PC-9 (cell line): ENCODE data around the gene XYLB. TPM values are rescaled to one million over a fixed set of nuclear protein-coding genes. Genes with fewer than 3 reads are reported as not detected.

Source experiments
- BruUV-seq: library from RNA; stranded (reverse); fragments of 400-500 nt; replicated peaks from 2 replicates; lab custom pipeline; 2021; lab: Mats Ljungman, UMichigan
- CTCF ChIA-PET: fragments of 300-600 bp; sonication (Branson Sonifier 250); formaldehyde crosslinking; loops from one replicate; lab custom pipeline; 2022; ENCODE audit warnings: antibody characterized with exemption; lab: Charles Lee
- POLR2A ChIA-PET: fragments of 300-600 bp; sonication (Branson Sonifier 250); formaldehyde crosslinking; loops from one replicate; lab custom pipeline; 2022; ENCODE audit warnings: antibody characterized with exemption; ENCODE audit not compliant: unreplicated experiment; lab: Charles Lee
- DNase-seq, 2 experiments: peaks; one replicate each; pipeline versions ENCODE4 v3.0.0 to v3.0.0-alpha.2; 2015 to 2022; ENCODE audit warnings: mixed read lengths in 1 of 2
- H2AFZ ChIP-seq: fragments of 200-600 bp; sonication (generic); 2 replicates; pipeline ENCODE4 v1.8.1; 2017; ENCODE audit warnings: antibody characterized with exemption
- H3F3A ChIP-seq: fragments of 200-600 bp; sonication (generic); 2 replicates; pipeline ENCODE4 v1.8.1; 2017; ENCODE audit warnings: antibody characterized with exemption, mild to moderate bottlenecking, low read depth; ENCODE audit not compliant: insufficient read depth
- H3K27ac ChIP-seq: fragments of 200-600 bp; sonication (generic); 2 replicates; pipeline ENCODE4 v1.6.1; 2016; ENCODE audit warnings: mixed run types
- H3K27me3 ChIP-seq: fragments of 200-600 bp; sonication (generic); 2 replicates; pipeline ENCODE4 v1.6.1; 2016; ENCODE audit warnings: low read depth, mixed run types; ENCODE audit not compliant: insufficient read depth
- H3K36me3 ChIP-seq: fragments of 200-600 bp; sonication (generic); 2 replicates; pipeline ENCODE4 v1.6.1; 2016; ENCODE audit warnings: low read depth, mixed run types
- H3K4me1 ChIP-seq: fragments of 200-600 bp; sonication (generic); replicated peaks from 2 replicates; pipeline ENCODE4 v1.6.1; 2016; ENCODE audit warnings: mixed run types; ENCODE audit not compliant: insufficient read depth
- H3K4me2 ChIP-seq: fragments of 200-600 bp; sonication (generic); 2 replicates; pipeline ENCODE4 v1.6.1; 2017; ENCODE audit warnings: mixed run types
- H3K4me3 ChIP-seq: fragments of 200-600 bp; sonication (generic); 2 replicates; pipeline ENCODE4 v1.6.1; 2016; ENCODE audit warnings: mixed run types
- H3K79me2 ChIP-seq: fragments of 200-600 bp; sonication (generic); 2 replicates; pipeline ENCODE4 v1.6.1; 2017; ENCODE audit warnings: low read depth, mixed run types
- H3K9me2 ChIP-seq: fragments of 200-600 bp; sonication (generic); 2 replicates; pipeline ENCODE4 v1.8.1; 2017; ENCODE audit warnings: mild to moderate bottlenecking; ENCODE audit not compliant: insufficient read depth
- H3K9me3 ChIP-seq: fragments of 200-600 bp; sonication (generic); 2 replicates; pipeline ENCODE4 v1.8.1; 2016; ENCODE audit warnings: low read depth; ENCODE audit not compliant: insufficient read depth
- H4K20me1 ChIP-seq: fragments of 200-600 bp; sonication (generic); 2 replicates; pipeline ENCODE4 v1.8.1; 2017; ENCODE audit not compliant: insufficient read depth
- CTCF ChIP-seq: fragments of 200-600 bp; sonication (generic); conservative IDR thresholded peaks from 2 replicates; pipeline ENCODE4 v1.6.1; 2017; ENCODE audit warnings: mixed run types, antibody characterized with exemption, mild to moderate bottlenecking, moderate library complexity
- EZH2 ChIP-seq: fragments of 200-600 bp; sonication (generic); IDR thresholded peaks from 2 replicates; pipeline ENCODE4 v1.8.0; 2017; ENCODE audit warnings: antibody characterized with exemption, low read depth
- intact Hi-C: fragments of 100-400 bp; cut with micrococcal nuclease; formaldehyde crosslinking; loops from one replicate; pipeline ENCODE4 v1.10.0; 2022; ENCODE audit not compliant: unreplicated experiment
- total RNA-seq: library from RNA; stranded (reverse); gene quantifications from 2 replicates; pipeline ENCODE4 v1.2.3, GENCODE V29; 2021

Gene XYLB
- total RNA-seq, 1 experiment from 2014 or later: 2.4 TPM

GRCh38 chr3:38331257-38332022, 15.1 kb upstream of the XYLB start:
- no peak overlapping the region for H3K4me3 ChIP-seq
- intact Hi-C loops: no loop called here
- BruUV-seq: no TSS peak
- no peak overlapping the region for H3K27ac ChIP-seq
- no peaks in the 10 kb centered on the region for H3K36me3 ChIP-seq
- no peak for DNase-seq
- ChIA-PET CTCF (no interaction called here), POLR2A (no interaction called here)
- no peaks in the 10 kb centered on the region for H4K20me1 ChIP-seq
- no peaks in the 10 kb centered on the region for H3K9me2 ChIP-seq
- H3K9me3 ChIP-seq: peaks cover 12% of the 10 kb centered on the region
- no peak overlapping the region for H2AFZ ChIP-seq
- TF ChIP-seq EZH2 (no peak), CTCF (no peak)
- peaks cover 10% of the 10 kb centered on the region; the same call in 1 of the 2 replicates for H3F3A ChIP-seq
- H3K4me1 ChIP-seq: peaks cover 11% of the 10 kb centered on the region
- H3K4me2 ChIP-seq: no peak overlapping the region
- H3K27me3 ChIP-seq: no peaks in the 10 kb centered on the region
- H3K79me2 ChIP-seq: no peaks in the 10 kb centered on the region

- no peak overlapping the region for H3K27ac ChIP-seq
- TF ChIP-seq EZH2 (no peak), CTCF (no peak)
- H3K9me2 ChIP-seq: no peaks in the 10 kb centered on the region
- no peaks in the 10 kb centered on the region for H3K79me2 ChIP-seq
- H2AFZ ChIP-seq: no peak overlapping the region
- peaks cover 10% of the 10 kb centered on the region; the same call in 1 of the 2 replicates for H3F3A ChIP-seq
- peaks cover 11% of the 10 kb centered on the region for H3K4me1 ChIP-seq
- intact Hi-C loops: no loop called here
- CTCF ChIA-PET: no interaction called here
- peaks cover 5% of the 10 kb centered on the region; the same call in 1 of the 2 replicates for H3K9me3 ChIP-seq
- POLR2A ChIA-PET: no interaction called here
- no peak for DNase-seq
- BruUV-seq: no TSS peak
- no peaks in the 10 kb centered on the region for H4K20me1 ChIP-seq
- H3K4me2 ChIP-seq: no peak overlapping the region
- H3K36me3 ChIP-seq: no peaks in the 10 kb centered on the region
- H3K27me3 ChIP-seq: no peaks in the 10 kb centered on the region
- H3K4me3 ChIP-seq: no peak overlapping the region
Observed at GRCh38 chr3:38332201-38332600, 14.4 kb upstream of the XYLB start.

GRCh38 chr3:38334142-38335055, 12.2 kb upstream of the XYLB start:
- H3K4me2 ChIP-seq: no peak overlapping the region
- H3K27ac ChIP-seq: no peak overlapping the region
- POLR2A ChIA-PET: no interaction called here
- H3K4me1 ChIP-seq: no peaks in the 10 kb centered on the region
- no peaks in the 10 kb centered on the region for H3K36me3 ChIP-seq
- CTCF ChIA-PET: no interaction called here
- no peak for DNase-seq
- TF ChIP-seq EZH2: no peak
- TF ChIP-seq CTCF: no peak
- no peak overlapping the region for H3K4me3 ChIP-seq
- H2AFZ ChIP-seq: no peak overlapping the region
- intact Hi-C loops: no loop called here
- H4K20me1 ChIP-seq: no peaks in the 10 kb centered on the region
- no peaks in the 10 kb centered on the region for H3K9me3 ChIP-seq
- BruUV-seq: no TSS peak
- H3K27me3 ChIP-seq: no peaks in the 10 kb centered on the region
- no peaks in the 10 kb centered on the region for H3F3A ChIP-seq
- no peaks in the 10 kb centered on the region for H3K79me2 ChIP-seq
- peaks cover 4% of the 10 kb centered on the region; the same call in 1 of the 2 replicates for H3K9me2 ChIP-seq
